Bone marrow (tissue), 2 donors: ENCODE data around the gene MALRD1.

Source experiments
- DNase-seq, 2 donors: peaks; one replicate each; lab custom pipeline; 2025; lab: John Stamatoyannopoulos, UW

Gene MALRD1

GRCh38 chr10:19651549-19651948 is 602.9 kb downstream of the MALRD1 start:
- DNase-seq, result no peak

GRCh38 chr10:19652750-19653149 is 604.1 kb downstream of the MALRD1 start:
- DNase-seq, result no peak

DNA sequence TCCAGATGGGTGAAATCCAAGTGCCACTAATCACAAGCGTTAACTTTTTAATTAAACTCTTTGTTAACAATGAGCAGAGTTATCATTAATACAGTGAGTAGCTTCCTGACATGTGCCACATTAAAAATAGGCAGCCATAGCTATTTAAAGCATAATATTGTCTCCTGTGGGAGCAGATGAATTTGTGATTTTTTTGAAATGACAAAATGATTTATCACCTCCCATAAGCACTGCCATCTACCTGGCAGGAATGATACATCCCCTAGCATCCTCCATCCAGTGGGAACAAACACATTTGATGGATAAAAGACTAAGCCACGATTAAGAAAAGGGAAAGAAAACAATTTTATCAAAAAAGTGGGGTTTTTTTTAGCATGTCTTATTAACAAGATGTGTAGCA is 605.3 kb downstream of the MALRD1 start:
- no peak for DNase-seq

DNA sequence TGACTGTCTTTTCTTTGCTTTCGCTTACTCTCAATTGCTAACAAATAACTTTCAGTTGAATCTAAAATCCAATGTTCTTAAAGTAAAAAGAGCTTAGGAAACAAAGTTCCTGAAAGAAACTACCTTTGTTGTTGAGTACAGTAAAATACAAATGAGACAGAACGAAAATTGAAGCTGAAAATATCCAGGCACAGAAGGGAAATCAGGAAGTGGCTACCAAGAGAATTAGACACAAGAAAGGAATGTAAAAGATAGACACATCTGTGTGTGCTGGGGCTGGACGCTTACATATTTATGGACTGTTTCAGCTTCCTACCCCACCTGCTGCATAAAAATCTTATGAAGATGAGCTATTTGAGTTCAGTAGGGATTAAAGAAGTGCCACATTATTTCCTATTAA is 606.0 kb downstream of the MALRD1 start:
- no peak for DNase-seq

GRCh38 chr10:19656420-19657042 is 607.9 kb downstream of the MALRD1 start:
- DNase-seq, result no peak

- no peak for DNase-seq
These were observed 609.5 kb downstream of the MALRD1 start for GRCh38 chr10:19658131-19658530.

DNA sequence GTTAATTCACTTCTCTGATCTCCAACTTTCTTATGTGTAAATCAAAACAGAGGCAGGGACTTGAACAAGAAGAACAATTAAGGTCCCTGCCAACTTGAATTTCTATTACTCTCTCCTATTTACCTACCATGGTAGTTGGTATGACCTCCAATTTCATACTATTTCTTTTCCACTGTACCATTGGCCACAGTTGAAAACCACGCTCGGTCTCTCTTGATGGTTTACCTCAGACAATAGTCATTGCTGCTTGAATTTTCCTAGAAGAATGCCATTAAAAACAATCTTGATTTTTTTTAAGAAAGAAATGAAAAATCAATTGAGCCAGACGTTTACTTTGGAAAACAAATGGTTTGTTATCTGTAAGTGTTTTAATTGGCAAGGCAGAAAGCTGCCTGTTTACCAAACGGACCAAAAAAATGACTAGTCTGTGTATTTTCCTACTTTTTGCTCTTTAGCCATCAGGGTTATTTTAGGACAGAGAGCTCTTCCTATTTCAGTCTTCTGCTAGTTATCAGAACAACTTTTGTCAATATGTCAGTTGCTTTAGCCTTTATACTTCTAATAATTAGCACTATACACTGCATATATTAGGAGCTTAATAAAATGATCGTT is 610.1 kb downstream of the MALRD1 start:
- no peak for DNase-seq

DNA sequence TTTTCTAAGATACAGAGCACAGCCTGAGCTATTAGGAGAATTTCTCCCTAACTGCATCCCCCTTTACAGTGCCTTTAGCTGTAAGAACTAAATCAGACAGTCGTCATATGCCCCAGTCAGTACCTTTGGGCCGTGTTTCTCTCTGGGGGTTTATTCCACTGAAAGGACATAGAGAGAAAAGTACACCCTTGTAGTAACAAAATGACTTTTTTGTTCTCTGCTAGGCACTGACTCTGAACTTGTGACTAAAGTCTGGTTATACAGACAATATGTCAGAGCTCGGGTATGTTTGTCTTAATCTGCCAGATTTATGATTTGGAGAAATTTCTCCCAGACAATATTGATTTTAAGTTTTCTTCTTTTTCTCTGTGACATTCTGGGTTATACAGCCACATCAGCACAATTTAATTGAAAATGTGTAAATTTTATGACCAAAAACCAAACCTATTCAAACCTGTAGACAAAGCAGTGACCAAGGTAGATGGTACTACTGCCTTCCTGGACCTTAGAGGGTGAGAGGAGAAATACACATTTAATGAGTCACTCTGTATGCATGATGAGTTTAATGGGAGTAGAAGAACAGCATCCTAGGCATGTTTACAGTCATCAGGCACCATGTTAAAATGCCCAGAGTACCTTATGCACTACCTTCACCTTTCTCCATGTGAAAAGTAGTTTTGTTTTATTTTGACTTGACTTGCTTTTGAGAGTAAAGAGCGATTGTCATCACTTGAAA is 611.5 kb downstream of the MALRD1 start:
- no peak for DNase-seq

- DNase-seq, result no peak
These were observed 614.7 kb downstream of the MALRD1 start for GRCh38 chr10:19663344-19663743.

DNA sequence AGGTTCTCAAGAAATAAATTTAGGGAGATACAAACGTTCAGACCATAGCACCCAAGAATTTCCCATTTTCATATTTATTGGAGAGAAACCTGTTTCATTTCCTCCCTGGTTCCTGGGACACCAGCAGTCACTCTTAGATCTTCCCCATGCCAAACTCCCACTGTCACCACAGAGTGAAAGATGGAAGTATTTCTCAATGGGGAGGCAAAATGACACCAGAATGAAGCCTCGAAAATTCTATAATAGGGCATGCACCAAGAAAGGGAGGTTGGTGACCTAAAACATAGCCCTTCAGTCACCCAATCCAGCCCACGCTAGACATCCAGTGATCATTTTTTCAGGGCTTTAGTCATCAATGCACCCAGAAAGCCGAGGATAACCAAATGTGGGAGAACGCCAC is 619.5 kb downstream of the MALRD1 start:
- no peak for DNase-seq

DNA sequence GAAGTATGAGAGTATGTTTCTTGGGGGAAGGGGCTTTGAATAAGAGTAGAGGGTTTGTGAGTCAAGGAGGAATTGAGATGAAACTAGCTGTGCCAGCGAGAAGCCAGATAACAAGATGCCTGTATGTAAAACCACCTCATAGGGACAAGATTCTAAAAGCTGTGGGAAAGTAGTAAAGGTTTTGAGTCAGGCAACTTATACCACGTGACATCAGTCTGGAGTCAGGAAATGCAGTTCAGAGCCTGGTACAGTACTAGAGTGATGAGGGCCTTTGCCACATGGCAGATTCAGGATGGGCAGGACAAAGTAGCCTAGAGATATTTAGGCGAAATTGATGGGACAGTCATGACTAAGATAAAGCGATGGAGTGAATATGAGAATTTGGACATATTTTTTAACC is 627.5 kb downstream of the MALRD1 start:
- DNase-seq, result no peak

DNA sequence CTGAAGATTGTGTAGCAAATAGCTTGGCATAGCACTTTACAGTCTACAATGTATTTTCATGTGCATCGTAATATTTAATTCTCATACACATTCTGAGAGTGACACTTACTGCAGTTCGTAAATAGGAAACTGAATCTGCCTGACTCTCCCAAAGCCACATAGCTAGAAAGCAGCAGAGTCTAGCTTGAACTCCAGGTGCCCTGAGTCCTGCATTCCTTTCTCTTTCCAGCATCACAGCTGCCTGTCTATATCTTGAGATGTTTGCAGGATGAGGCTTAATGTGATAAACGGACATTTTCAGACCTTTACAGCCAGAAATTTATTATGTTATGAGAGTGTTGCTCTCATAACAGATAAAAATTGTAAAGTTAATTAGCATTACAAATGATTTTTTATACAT is 634.8 kb downstream of the MALRD1 start:
- no peak for DNase-seq

- no peak for DNase-seq
These were observed 635.4 kb downstream of the MALRD1 start for GRCh38 chr10:19683960-19684359.

DNA sequence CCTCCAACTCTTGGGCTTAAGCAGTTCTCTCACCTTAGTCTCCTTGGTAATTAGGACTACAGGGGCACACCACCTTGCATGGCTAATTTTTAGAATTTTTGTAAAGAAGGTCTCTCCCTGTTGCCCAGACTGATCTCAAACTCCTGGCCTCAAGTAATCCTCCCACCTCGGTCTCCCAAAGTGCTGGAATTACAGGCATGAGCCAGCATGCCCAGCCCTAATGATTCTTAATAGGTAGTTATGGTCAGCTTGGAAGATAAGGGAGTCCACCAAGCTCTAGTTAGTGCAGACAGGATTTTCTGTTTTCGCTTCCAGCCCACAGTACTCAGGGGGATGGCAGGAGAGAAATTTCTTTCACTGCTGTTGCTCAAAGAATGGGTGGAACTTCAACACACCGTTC is 639.7 kb downstream of the MALRD1 start:
- DNase-seq, result no peak

GRCh38 chr10:19689231-19689630 is 640.6 kb downstream of the MALRD1 start:
- no peak for DNase-seq

DNA sequence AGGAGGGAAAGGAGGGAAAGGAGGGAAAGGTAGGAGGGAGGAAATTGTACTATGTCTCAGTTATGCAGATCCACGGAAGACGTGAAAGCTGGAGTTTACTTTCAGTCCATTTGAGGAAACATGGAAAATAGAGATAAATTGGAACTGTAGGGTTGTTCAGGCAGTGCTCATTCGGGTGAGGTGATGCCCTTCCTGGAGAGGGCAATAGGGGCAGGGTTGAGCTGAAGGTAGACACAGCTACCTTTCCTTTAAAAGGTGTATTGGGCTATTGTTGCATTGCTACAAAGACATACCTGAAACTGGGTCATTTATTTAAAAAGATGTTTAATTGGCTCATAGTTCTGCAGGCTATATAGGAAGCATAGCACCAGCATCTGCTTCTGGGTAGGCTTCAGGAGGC is 650.7 kb downstream of the MALRD1 start:
- no peak for DNase-seq

- no peak for DNase-seq
These were observed 652.9 kb downstream of the MALRD1 start for GRCh38 chr10:19701427-19702052.

GRCh38 chr10:19702215-19702614 is 653.6 kb downstream of the MALRD1 start:
- no peak for DNase-seq

GRCh38 chr10:19704544-19704943 is 655.9 kb downstream of the MALRD1 start:
- no peak for DNase-seq

DNA sequence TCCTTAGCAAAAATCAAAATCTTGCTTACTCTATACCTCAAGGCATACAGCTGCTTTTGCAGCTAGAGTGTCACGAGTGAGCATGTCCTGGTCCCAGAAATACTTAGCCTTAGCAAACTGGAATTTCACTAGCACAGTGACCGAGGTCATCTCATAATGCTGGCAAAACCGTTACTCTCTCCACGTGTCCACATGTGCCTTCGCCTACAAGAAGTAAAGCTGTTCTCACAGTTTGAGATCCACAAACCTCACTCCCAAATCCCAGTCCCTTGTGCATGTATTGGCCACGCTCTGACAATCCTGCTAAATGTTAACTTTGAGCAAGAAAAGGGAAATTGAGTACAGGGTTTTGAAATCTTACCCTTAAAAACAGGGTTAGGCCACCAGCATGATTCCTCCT is 656.6 kb downstream of the MALRD1 start:
- DNase-seq, result no peak

DNA sequence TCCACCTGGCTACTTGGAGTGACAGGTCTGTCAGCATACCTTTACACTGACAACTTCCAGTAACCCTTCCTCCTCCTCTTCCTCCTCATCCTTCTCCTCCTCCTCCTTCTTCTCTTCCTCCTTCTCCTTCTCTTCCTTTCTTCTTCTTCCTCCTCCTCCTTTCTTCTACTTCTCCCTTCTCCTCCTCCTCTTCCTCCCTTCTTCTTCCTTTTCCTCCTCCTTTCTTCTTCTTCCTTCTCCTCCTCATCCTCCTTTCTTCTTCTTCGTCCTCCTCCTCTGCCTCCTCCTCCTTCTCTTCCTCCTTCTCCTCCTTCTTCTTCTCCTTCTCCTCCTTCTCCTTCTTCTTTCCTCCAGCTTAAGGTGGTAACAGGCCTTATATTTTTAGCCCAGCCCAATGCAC is 658.3 kb downstream of the MALRD1 start:
- no peak for DNase-seq

DNA sequence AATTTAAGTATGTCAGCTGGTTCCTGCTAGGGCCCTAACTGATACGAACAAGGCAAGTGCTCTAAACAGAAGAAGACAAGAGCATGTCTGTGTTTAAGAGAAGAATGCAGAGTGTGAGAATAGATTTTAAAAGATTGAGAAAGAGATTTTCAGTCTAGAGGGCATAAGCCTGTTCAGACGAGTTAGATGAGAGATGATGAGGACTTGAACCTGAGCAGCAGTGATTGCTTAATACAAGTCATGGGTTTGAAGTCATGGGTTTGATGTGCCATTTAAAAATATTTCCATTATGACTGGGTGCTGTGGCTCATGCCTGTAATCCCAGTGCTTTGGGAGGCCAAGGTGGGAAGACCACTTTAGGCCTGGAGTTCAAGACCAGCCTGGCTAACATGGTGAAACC is 658.8 kb downstream of the MALRD1 start:
- no peak for DNase-seq

- no peak for DNase-seq
These were observed 659.4 kb downstream of the MALRD1 start for GRCh38 chr10:19708031-19708430.
